ENCODE data around the gene CCNG2. TPM values are rescaled to one million over a fixed set of nuclear protein-coding genes. Genes with fewer than 3 reads are reported as not detected.

Gene CCNG2
- total RNA-seq, 4 donors from 2014 or later: 7.7 to 12.6 (median 9.7) TPM

DNA sequence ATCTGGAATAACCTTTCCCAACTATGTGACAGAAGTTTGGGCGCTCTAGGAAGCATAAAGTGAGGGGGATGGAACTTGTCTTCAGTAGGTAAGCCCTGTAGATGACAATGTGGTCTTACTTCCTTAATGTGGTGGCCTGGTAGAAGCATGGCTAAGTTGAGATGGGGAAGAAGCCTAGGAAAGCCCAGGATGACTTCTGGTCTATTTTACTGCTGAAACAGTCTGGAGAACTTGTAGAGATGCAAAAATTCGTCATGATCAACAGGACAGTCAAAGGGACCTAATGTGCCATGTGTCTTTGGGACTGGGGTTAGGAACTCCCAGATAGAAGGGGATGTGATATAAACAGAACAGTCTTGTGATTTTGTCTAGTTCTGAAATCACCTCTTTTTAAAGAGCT, 40.8 kb downstream of the CCNG2 start:
- TF ChIP-seq, protein P1, sequence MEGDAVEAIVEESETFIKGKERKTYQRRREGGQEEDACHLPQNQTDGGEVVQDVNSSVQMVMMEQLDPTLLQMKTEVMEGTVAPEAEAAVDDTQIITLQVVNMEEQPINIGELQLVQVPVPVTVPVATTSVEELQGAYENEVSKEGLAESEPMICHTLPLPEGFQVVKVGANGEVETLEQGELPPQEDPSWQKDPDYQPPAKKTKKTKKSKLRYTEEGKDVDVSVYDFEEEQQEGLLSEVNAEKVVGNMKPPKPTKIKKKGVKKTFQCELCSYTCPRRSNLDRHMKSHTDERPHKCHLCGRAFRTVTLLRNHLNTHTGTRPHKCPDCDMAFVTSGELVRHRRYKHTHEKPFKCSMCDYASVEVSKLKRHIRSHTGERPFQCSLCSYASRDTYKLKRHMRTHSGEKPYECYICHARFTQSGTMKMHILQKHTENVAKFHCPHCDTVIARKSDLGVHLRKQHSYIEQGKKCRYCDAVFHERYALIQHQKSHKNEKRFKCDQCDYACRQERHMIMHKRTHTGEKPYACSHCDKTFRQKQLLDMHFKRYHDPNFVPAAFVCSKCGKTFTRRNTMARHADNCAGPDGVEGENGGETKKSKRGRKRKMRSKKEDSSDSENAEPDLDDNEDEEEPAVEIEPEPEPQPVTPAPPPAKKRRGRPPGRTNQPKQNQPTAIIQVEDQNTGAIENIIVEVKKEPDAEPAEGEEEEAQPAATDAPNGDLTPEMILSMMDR (IDR thresholded peaks at IDR 0.05 in 4 of 5, conservative IDR thresholded peaks at IDR 0.05 in 1 of 5): no peak
- no peak for TF ChIP-seq POLR2A (IDR thresholded peaks at IDR 0.05)

DNA sequence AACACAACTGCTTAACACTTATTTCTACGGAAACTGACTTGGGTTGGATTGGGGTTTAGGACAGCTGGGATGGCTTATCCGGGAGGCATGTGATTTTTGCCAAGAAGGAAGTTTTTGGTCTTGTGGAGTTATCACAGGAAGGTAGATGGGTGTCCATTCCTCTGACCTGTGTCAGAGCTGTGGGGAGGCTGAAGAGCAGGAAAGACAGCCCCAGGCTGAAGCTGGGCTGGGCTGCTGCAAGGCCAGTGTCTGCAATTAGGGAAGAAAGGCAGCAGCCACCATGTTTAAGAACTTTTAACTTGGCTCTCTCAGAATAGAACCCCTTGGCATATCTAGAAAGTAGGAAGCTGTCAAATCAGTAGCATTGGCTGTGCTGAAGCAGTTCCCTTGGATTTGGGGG, 42.3 kb downstream of the CCNG2 start:
- ATAC-seq (no peak), DNase-seq (no peak)
- Histone ChIP-seq H3K4me3 (no peak overlapping the region), H3K27ac (no peak overlapping the region), H3K4me1 (no peaks in the 10 kb centered on the region), H3K36me3 (no peaks in the 10 kb centered on the region), H3K9me3 (no peaks in the 10 kb centered on the region), H3K27me3 (no peaks in the 10 kb centered on the region)
- intact Hi-C loops (cut with DNase I; ENCODE audit: low total_unique reads): no loop called here
- in situ Hi-C loops (cut with MboI; ENCODE audit: low sequenced_read_pairs in 4 of 4): no loop called here
- TF ChIP-seq POLR2A (IDR thresholded peaks at IDR 0.05): no peak
- TF ChIP-seq, protein P1 (IDR thresholded peaks at IDR 0.05 in 4 of 5, conservative IDR thresholded peaks at IDR 0.05 in 1 of 5): no peak

More for the DNA sequence above, 40.8 kb downstream of the CCNG2 start:
- no peak for ATAC-seq
- no peaks in the 10 kb centered on the region for H3K36me3 ChIP-seq
- no peaks in the 10 kb centered on the region for H3K9me3 ChIP-seq
- in situ Hi-C loops (cut with MboI; ENCODE audit: low sequenced_read_pairs in 4 of 4): no loop called here
- no peak for DNase-seq
- no peaks in the 10 kb centered on the region for H3K27me3 ChIP-seq
- H3K27ac ChIP-seq: no peak overlapping the region
- intact Hi-C loops (cut with DNase I; ENCODE audit: low total_unique reads): no loop called here
- H3K4me1 ChIP-seq: no peaks in the 10 kb centered on the region
- H3K4me3 ChIP-seq: no peak overlapping the region

DNA sequence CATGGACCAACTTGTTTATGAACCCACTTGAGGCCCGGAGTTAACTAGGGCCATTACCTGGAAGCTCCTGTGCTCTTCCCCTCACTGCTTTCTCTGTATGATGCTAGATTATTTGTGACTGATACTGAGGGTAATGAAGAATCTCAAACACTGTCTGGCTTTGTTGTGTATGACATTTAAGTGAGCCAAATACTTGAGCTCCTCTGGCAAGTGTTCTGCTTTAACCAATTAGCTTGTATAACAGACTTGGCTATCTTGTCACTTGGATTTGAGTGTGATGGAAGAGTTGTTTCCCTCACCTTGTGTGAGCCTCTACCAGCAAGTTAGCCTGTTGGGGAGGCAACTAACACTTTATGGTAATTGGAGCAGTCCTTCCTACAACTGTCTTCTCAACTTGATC, 42.7 kb downstream of the CCNG2 start:
- Histone ChIP-seq H3K36me3 (no peaks in the 10 kb centered on the region), H3K4me1 (no peaks in the 10 kb centered on the region), H3K27me3 (no peaks in the 10 kb centered on the region), H3K4me3 (no peak overlapping the region), H3K9me3 (no peaks in the 10 kb centered on the region), H3K27ac (no peak overlapping the region)
- intact Hi-C loops (cut with DNase I; ENCODE audit: low total_unique reads) (loop anchor here (5.0 kb wide), 1 partner anchor 147 kb away; no protein-coding TSS in a partner anchor), in situ Hi-C loops (cut with MboI; ENCODE audit: low sequenced_read_pairs in 4 of 4) (loop anchor here (5.0 to 25.0 kb wide), 5 partner anchors 102 to 687 kb away; no protein-coding TSS in a partner anchor)
- no peak for DNase-seq
- no peak for ATAC-seq
- TF ChIP-seq, protein P1 (IDR thresholded peaks at IDR 0.05 in 4 of 5, conservative IDR thresholded peaks at IDR 0.05 in 1 of 5): no peak
- TF ChIP-seq POLR2A (IDR thresholded peaks at IDR 0.05): no peak

DNA sequence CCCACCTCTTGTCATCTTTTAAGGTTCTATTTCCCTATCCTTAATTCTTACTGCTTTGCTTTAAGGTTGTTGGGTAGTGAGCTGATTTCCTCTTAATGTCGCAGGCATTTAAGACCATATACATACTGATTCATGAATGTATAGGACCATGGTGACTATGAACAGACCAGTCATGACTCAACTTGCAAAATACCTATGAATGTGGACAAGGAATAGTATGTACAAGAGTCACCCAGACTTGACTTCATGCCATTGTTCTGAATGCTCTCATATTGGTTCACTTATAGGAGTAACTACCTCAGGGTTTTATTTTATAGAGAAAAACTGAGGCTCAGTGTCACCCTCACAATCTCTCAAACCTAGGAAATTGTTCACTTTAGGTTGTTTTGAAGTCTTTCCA, 44.3 kb downstream of the CCNG2 start:
- H3K27me3 ChIP-seq: no peaks in the 10 kb centered on the region
- no peak for ATAC-seq
- H3K4me1 ChIP-seq: no peaks in the 10 kb centered on the region
- DNase-seq: no peak
- TF ChIP-seq, protein P1 (IDR thresholded peaks at IDR 0.05 in 4 of 5, conservative IDR thresholded peaks at IDR 0.05 in 1 of 5): no peak
- TF ChIP-seq POLR2A (IDR thresholded peaks at IDR 0.05): no peak
- H3K27ac ChIP-seq: no peak overlapping the region
- H3K4me3 ChIP-seq: no peak overlapping the region
- intact Hi-C loops (cut with DNase I; ENCODE audit: low total_unique reads) (loop anchor here (5.0 kb wide), 1 partner anchor 149 kb away; no protein-coding TSS in a partner anchor), in situ Hi-C loops (cut with MboI; ENCODE audit: low sequenced_read_pairs in 4 of 4) (loop anchor here (5.0 to 25.0 kb wide), 5 partner anchors 104 to 689 kb away; no protein-coding TSS in a partner anchor)
- no peaks in the 10 kb centered on the region for H3K9me3 ChIP-seq
- H3K36me3 ChIP-seq: no peaks in the 10 kb centered on the region

DNA sequence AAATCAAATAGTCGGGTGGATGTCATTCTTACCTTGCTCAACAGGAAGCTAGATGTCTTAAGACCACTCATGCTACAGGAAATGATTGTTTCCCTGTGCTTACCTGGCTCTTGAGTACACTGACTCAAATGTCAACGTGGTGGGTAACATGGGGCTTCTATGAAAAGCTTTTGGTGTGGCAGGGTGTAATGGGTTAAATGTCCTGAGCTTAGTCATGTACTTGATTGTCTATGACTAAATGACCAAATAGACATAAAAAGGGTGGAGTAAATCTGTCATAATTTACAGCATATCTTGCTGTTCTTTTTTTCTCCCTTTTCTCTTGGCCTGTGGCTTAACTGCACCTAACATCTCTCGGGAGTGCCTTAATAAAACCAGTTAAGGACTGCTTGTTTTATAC, 44.9 kb downstream of the CCNG2 start:
- Histone ChIP-seq H3K27ac (no peak overlapping the region), H3K4me3 (no peak overlapping the region), H3K4me1 (no peaks in the 10 kb centered on the region), H3K9me3 (no peaks in the 10 kb centered on the region), H3K27me3 (no peaks in the 10 kb centered on the region), H3K36me3 (no peaks in the 10 kb centered on the region)
- no peak for TF ChIP-seq POLR2A (IDR thresholded peaks at IDR 0.05)
- TF ChIP-seq, protein P1 (IDR thresholded peaks at IDR 0.05 in 4 of 5, conservative IDR thresholded peaks at IDR 0.05 in 1 of 5): no peak
- ATAC-seq: no peak
- in situ Hi-C loops (cut with MboI; ENCODE audit: low sequenced_read_pairs in 4 of 4): loop anchor here (5.0 to 25.0 kb wide), 5 partner anchors 105 to 690 kb away; no protein-coding TSS in a partner anchor
- intact Hi-C loops (cut with DNase I; ENCODE audit: low total_unique reads): loop anchor here (2.0 to 5.0 kb wide), 2 partner anchors 107 to 150 kb away; no protein-coding TSS in a partner anchor
- DNase-seq: no peak

Measured in gastrocnemius medialis (tissue), 4 donors.